Measurements from ENCODE around the gene UBAP2L. TPM values are rescaled to one million over a fixed set of nuclear protein-coding genes. Genes with fewer than 3 reads are reported as not detected.

The UBAP2L gene
- total and polyA plus RNA-seq, 11 donors, result 57.4 to 142 (median 97.6) TPM

DNA sequence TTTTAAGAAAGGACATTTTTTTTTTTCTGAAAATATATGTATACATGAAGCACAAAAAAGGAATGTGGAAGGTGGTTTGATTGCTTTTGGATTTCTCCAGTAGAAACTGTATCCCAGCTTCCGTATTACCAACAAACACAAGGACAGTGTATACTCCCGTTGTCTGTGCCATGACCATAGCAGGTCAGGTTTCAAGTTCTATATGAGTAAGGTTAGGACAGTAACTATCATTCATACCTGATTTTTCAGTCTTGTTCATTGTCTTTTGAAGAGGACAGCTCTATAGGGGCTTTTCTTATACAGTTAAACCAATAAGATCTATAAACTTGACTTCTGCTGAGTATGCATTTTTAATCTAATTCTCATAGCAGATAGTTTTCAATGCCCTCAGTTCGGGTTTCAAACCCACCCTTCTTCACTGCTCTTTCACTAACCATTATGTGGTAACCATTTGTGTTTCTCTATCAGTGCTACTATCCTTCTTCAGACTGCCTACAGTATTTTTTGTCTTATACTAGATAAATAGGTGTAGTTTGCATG lies 19.6 kb downstream of the UBAP2L start:
- intact Hi-C loops (cut with DNase I), result no loop called here

DNA sequence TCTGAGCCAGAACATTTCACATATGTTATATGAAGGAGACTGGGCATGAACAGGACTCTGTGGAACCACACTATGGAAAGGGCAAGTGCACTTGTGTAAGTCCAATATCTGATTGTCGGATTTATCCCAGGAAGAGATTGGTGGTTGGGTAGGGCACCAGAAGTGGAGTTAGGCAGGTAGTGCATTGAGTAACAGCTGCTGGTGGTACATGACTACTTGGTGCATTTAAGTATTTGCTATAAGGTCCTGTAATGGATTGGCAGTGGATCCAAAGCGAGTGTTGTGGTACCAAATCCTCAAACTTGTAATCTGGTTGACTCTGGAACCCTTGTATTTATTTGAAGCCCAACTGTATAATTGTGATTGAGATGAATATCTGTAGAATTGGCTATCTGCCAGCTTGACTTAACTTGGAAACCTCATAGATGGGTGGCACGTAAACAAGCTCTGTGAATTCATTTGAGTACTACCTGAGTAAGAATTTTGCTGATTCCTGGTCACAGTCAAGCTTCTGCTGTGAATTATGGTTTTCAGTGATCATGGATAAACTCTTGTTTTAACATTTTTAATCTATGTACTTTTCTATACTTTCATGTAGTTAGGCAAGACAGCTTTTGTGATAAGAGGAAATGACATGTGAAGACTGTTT lies 21.1 kb downstream of the UBAP2L start:
- ATAC-seq (no peak), DNase-seq (no peak)
- no peak overlapping the region for H3K27ac ChIP-seq
- peaks cover 0 to 2% (median 0%) of the 10 kb centered on the region in 12 donors for H3K4me1 ChIP-seq
- H3K4me3 ChIP-seq, result no peak overlapping the region
- H3K9me3 ChIP-seq, result no peaks in the 10 kb centered on the region
- peaks cover 0 to 100% (median 97%) of the 10 kb centered on the region in 9 donors for H3K36me3 ChIP-seq
- TF ChIP-seq, protein P1, sequence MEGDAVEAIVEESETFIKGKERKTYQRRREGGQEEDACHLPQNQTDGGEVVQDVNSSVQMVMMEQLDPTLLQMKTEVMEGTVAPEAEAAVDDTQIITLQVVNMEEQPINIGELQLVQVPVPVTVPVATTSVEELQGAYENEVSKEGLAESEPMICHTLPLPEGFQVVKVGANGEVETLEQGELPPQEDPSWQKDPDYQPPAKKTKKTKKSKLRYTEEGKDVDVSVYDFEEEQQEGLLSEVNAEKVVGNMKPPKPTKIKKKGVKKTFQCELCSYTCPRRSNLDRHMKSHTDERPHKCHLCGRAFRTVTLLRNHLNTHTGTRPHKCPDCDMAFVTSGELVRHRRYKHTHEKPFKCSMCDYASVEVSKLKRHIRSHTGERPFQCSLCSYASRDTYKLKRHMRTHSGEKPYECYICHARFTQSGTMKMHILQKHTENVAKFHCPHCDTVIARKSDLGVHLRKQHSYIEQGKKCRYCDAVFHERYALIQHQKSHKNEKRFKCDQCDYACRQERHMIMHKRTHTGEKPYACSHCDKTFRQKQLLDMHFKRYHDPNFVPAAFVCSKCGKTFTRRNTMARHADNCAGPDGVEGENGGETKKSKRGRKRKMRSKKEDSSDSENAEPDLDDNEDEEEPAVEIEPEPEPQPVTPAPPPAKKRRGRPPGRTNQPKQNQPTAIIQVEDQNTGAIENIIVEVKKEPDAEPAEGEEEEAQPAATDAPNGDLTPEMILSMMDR (IDR thresholded peaks at IDR 0.05), result no peak
- TF ChIP-seq POLR2A (IDR thresholded peaks at IDR 0.05), result no peak
- no peaks in the 10 kb centered on the region for H3K27me3 ChIP-seq
- WGBS, 4 donors, result 79 to 93% (median 89%) methylated on average over 3 of the region's 3 CpGs
- intact Hi-C loops (cut with DNase I), result no loop called here

More for the DNA sequence above, 19.6 kb downstream of the UBAP2L start:
- no peak for ATAC-seq
- H3K4me1 ChIP-seq, result peaks cover 0 to 2% (median 0%) of the 10 kb centered on the region in 12 donors
- H3K4me3 ChIP-seq, result no peak overlapping the region
- H3K36me3 ChIP-seq, result peaks cover 0 to 100% (median 97%) of the 10 kb centered on the region in 9 donors
- H3K27me3 ChIP-seq, result no peaks in the 10 kb centered on the region
- 87 to 95% (median 91%) methylated on average over 3 of the region's 3 CpGs for WGBS, 4 donors
- no peak overlapping the region for H3K27ac ChIP-seq
- no peaks in the 10 kb centered on the region for H3K9me3 ChIP-seq
- DNase-seq, result no peak
- no peak for TF ChIP-seq POLR2A (IDR thresholded peaks at IDR 0.05)
- TF ChIP-seq, protein P1 (IDR thresholded peaks at IDR 0.05), result no peak

DNA sequence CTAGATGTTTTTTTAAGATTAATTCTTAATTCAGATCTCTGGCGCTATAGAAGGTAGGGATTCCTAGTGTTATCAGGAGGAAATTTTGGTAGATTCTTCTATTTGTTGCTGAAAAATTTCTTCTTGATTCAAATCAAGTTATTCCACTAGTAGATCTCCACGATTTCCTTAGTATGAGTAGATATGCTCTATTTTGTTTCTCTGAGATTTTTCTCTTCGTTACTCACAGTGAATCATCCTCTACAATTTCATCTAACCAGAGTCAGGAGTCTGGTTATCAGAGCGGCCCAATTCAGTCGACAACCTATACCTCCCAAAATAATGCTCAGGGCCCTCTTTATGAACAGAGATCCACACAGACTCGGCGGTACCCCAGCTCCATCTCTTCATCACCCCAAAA lies 32.9 kb downstream of the UBAP2L start:
- peaks cover 5 to 100% (median 100%) of the 10 kb centered on the region in 9 donors for H3K36me3 ChIP-seq
- DNase-seq, result no peak
- 92 to 95% (median 94%) methylated on average over 7 of the region's 7 CpGs for WGBS, 4 donors
- H3K4me1 ChIP-seq, result no peaks in the 10 kb centered on the region
- TF ChIP-seq, protein P1 (IDR thresholded peaks at IDR 0.05), result no peak
- intact Hi-C loops (cut with DNase I), result no loop called here
- no peaks in the 10 kb centered on the region for H3K9me3 ChIP-seq
- ATAC-seq, result no peak
- no peak overlapping the region for H3K4me3 ChIP-seq
- no peaks in the 10 kb centered on the region for H3K27me3 ChIP-seq
- H3K27ac ChIP-seq, result no peak overlapping the region

DNA sequence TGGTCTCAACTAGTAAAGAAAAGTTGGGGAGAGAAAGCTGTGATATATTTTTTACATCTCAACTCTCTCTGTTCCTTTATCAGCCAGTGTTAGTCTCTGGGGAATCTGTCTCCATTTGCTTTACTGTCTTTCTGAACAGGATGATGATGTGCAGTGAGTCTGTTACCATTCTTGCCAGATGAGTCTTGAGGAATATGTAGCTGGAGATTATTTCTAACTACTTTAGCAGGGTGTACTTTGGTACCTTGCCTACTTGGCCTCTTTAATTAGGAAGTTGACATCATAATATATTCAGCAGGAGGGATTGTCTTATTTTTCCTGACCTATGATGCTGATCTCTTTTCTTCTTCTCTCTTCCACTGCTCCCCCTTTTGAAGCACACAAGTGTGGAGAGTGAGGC lies 35.9 kb downstream of the UBAP2L start:
- no peak overlapping the region for H3K4me3 ChIP-seq
- no peaks in the 10 kb centered on the region for H3K27me3 ChIP-seq
- no peaks in the 10 kb centered on the region for H3K9me3 ChIP-seq
- no peak overlapping the region for H3K27ac ChIP-seq
- ATAC-seq (no peak), DNase-seq (no peak)
- TF ChIP-seq POLR2A (IDR thresholded peaks at IDR 0.05), result no peak
- TF ChIP-seq, protein P1 (IDR thresholded peaks at IDR 0.05), result no peak
- intact Hi-C loops (cut with DNase I), result no loop called here
- H3K4me1 ChIP-seq, result no peaks in the 10 kb centered on the region
- peaks cover 10 to 100% (median 100%) of the 10 kb centered on the region in 9 donors for H3K36me3 ChIP-seq

Measured in heart left ventricle (tissue), 16 donors.